BJ (cell line): Measurements from ENCODE around the gene CAMSAP3. TPM values are rescaled to one million over a fixed set of nuclear protein-coding genes. Genes with fewer than 3 reads are reported as not detected.

ENCODE experiments used
- CTCF ChIA-PET: fragments of 350-600 bp; formaldehyde crosslinking; extraction: SDS; loops from one replicate; lab custom pipeline; 2021; ENCODE audit warnings: antibody characterized with exemption, inconsistent platforms; lab: Yijun Ruan, JAX
- POLR2A ChIA-PET: fragments of 300-600 bp; sonication (Branson Sonifier 250); formaldehyde crosslinking; extraction: SDS; loops from one replicate; lab custom pipeline; 2021; ENCODE audit warnings: antibody characterized with exemption; lab: Charles Lee
- DNase-seq: peaks from one replicate; pipeline ENCODE4 v3.0.0-alpha.2; 2011; ENCODE audit warnings: low read depth
- H3K27me3 ChIP-seq: 2 replicates; pipeline ENCODE4 v1.6.0; 2011; ENCODE audit warnings: low read length; ENCODE audit not compliant: control insufficient read depth, insufficient read depth
- H3K36me3 ChIP-seq: 2 replicates; pipeline ENCODE4 v1.5.1; 2011; ENCODE audit warnings: low read length; ENCODE audit not compliant: control insufficient read depth, insufficient read depth
- H3K4me3 ChIP-seq: 2 replicates; pipeline ENCODE4 v1.5.1; 2011; ENCODE audit warnings: low read depth, mild to moderate bottlenecking, control low read depth, low read length
- polyA plus RNA-seq: library from polyadenylated mRNA; depleted of rRNA; stranded (reverse); fragments of >200 nt; gene quantifications from 2 replicates; pipeline ENCODE4 v1.2.3, GENCODE V29; 2011
- TF ChIP-seq, protein P1 (sequence below): IDR thresholded peaks from 2 replicates; pipeline ENCODE4 v1.5.1; 2011; ENCODE audit warnings: low read depth, mild to moderate bottlenecking, control low read depth, inconsistent platforms, low read length, moderate library complexity; ENCODE audit not compliant: insufficient read depth

The CAMSAP3 gene
- polyA plus RNA-seq, 1 experiment = not detected

DNA sequence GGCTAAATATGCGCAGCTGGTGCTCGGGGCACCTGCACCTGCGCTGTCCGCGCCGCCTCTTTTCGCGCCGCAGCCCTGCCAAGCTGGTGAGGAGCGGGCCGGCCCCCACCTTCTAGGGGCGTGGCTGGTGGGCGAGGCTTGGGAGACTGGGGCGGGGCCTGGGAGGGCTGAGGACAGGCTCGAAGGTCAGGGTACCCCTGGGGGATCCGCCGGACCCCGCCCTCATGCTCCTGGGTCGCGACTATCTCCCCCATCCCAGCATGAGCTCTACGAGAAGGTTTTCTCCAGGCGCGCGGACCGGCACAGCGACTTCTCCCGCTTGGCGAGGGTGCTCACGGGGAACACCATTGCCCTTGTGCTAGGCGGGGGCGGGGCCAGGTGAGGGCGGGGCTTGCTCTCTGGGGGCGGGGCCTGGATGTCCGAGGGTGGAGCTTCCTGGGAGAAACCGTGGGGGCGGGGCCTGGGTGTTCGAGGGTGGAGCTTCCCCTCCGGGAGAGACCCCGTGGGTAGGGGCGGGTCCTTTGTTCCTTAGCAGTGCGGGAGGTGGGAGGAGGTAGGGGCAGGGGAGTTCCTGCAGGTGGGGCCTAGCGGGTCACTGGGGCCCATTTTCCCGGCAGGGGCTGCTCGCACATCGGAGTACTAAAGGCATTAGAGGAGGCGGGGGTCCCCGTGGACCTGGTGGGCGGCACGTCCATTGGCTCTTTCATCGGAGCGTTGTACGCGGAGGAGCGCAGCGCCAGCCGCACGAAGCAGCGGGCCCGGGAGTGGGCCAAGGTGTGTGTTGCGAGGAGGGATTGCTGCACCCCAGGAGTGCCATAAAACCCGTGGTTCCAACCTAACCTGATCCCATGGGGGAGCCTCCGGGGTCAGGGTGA is 40.4 kb upstream of the CAMSAP3 start:
- ChIA-PET POLR2A (interaction anchor here (0.7 kb wide), 1 partner anchor 8 kb away, joined by 3 read pairs; no protein-coding TSS in a partner anchor), CTCF (interaction anchor here (0.6 to 2.5 kb wide), 4 partner anchors 9 to 126 kb away, joined by 3 to 6 read pairs (median 4); partner anchors contain the start of gene TRAPPC5)
- TF ChIP-seq, protein P1, sequence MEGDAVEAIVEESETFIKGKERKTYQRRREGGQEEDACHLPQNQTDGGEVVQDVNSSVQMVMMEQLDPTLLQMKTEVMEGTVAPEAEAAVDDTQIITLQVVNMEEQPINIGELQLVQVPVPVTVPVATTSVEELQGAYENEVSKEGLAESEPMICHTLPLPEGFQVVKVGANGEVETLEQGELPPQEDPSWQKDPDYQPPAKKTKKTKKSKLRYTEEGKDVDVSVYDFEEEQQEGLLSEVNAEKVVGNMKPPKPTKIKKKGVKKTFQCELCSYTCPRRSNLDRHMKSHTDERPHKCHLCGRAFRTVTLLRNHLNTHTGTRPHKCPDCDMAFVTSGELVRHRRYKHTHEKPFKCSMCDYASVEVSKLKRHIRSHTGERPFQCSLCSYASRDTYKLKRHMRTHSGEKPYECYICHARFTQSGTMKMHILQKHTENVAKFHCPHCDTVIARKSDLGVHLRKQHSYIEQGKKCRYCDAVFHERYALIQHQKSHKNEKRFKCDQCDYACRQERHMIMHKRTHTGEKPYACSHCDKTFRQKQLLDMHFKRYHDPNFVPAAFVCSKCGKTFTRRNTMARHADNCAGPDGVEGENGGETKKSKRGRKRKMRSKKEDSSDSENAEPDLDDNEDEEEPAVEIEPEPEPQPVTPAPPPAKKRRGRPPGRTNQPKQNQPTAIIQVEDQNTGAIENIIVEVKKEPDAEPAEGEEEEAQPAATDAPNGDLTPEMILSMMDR = no peak
- no peak for DNase-seq
- no peak overlapping the region for H3K4me3 ChIP-seq
- peaks cover 29% of the 10 kb centered on the region for H3K36me3 ChIP-seq
- H3K27me3 ChIP-seq = no peaks in the 10 kb centered on the region

DNA sequence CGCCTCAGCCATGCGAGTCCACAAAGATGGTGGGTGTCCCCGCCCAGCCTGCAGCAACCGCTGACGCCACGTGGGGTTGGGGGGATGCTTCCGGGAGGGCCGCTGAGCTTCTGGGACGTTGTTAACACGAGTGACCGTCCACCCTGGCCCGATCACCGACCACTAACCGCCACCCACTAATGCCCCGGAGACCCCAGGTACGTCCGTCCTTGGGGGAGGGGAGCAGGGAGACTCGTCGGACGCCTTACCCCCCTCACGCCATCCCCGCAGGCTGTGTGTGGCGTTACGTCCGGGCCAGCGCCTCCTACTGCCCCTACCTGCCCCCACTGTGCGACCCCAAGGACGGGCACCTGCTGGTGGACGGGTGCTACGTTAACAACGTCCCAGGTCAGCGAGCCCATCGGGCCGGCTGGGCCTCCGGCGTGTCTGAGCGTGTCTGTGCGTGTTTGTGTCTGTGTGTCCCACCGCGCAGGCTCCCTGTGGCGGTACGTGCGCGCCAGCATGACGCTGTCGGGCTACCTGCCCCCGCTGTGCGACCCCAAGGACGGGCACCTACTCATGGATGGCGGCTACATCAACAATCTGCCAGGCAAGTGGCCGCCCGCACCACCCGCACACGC is 38.9 kb upstream of the CAMSAP3 start:
- ChIA-PET CTCF (interaction anchor here (2.5 kb wide), 1 partner anchor 11 kb away, joined by 6 read pairs; no protein-coding TSS in a partner anchor), POLR2A (no interaction called here)
- H3K27me3 ChIP-seq = no peaks in the 10 kb centered on the region
- peaks cover 25% of the 10 kb centered on the region for H3K36me3 ChIP-seq
- H3K4me3 ChIP-seq = no peak overlapping the region
- TF ChIP-seq, protein P1 = no peak
- no peak for DNase-seq

DNA sequence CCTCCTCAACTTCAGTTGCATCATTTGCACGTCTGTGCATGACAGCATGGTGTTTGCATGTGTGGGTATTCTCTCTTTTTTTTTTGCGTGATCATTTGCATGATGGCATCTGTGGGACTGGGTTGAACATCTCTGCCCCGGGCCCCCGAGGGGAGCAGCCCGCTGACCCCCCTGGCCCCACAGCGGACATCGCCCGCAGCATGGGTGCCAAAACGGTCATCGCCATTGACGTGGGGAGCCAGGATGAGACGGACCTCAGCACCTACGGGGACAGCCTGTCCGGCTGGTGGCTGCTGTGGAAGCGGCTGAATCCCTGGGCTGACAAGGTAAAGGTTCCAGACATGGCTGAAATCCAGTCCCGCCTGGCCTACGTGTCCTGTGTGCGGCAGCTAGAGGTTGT is 37.0 kb upstream of the CAMSAP3 start:
- no peak overlapping the region for H3K4me3 ChIP-seq
- ChIA-PET POLR2A (no interaction called here), CTCF (interaction anchor here (1.3 to 1.5 kb wide), 2 partner anchors 10 to 242 kb away, joined by 5 read pairs; no protein-coding TSS in a partner anchor)
- TF ChIP-seq, protein P1 = no peak
- H3K27me3 ChIP-seq = no peaks in the 10 kb centered on the region
- H3K36me3 ChIP-seq = peaks cover 23% of the 10 kb centered on the region
- no peak for DNase-seq

DNA sequence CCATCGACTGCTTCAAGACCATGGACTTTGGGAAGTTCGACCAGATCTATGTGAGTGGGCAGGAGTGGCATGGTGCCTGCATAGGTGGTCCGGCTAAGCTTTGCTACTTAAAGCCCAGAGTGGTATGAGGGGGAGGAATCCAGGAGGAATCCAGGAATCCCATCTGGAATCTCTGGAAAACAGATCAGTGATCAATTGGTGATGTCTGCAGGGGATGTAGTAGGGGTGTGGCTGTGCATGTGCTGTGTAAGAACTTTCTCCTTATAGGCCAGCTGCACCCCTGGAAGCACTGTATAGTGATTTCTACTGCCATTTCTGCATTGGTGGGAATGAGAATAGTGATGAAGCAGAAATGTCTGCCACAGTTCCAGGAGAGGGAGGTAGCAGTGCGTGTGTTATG is 36.6 kb upstream of the CAMSAP3 start:
- POLR2A ChIA-PET = no interaction called here
- TF ChIP-seq, protein P1 = no peak
- CTCF ChIA-PET = interaction anchor here (0.7 to 1.5 kb wide), 3 partner anchors 9 to 241 kb away, joined by 3 to 5 read pairs (median 5); no protein-coding TSS in a partner anchor
- no peaks in the 10 kb centered on the region for H3K27me3 ChIP-seq
- no peak for DNase-seq
- H3K36me3 ChIP-seq = peaks cover 23% of the 10 kb centered on the region
- no peak overlapping the region for H3K4me3 ChIP-seq

DNA sequence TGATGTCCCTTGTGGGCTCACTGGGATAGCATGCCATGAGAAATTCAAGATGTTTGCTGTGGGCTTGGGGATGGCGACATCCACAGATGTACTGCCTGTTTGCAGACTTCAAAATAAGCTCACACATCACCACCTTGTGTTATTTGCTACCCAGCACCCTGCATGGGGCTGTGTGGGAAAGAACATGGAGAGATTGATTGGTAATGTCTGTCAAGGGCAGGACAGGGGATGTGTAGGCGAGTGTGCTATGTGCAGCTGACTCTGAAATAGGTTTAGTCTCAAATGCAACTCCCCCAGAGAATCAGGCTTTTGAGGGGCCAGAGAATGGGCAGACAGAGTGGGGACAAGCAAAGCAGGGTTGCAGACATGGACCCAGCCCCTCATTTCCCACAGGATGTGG is 35.4 kb upstream of the CAMSAP3 start:
- H3K36me3 ChIP-seq = peaks cover 23% of the 10 kb centered on the region
- ChIA-PET CTCF (interaction anchor here (0.6 kb wide), 1 partner anchor 10 kb away, joined by 3 read pairs; no protein-coding TSS in a partner anchor), POLR2A (no interaction called here)
- no peaks in the 10 kb centered on the region for H3K27me3 ChIP-seq
- DNase-seq = no peak
- no peak overlapping the region for H3K4me3 ChIP-seq
- TF ChIP-seq, protein P1 = no peak
